Bronchial epithelial cell (primary cell): ENCODE measurements around the gene PAPSS1. TPM values are rescaled to one million over a fixed set of nuclear protein-coding genes. Genes with fewer than 3 reads are reported as not detected.

Source experiments
- DNase-seq: peaks from one replicate; pipeline ENCODE4 v3.0.0-alpha.2; 2010; ENCODE audit warnings: low read depth
- FAIRE-seq: peaks from 2 replicates; lab custom pipeline; 2011; peaks lifted over from hg19 to GRCh38; lab: Jason Lieb, UNC
- H3K27me3 ChIP-seq: 2 replicates; pipeline ENCODE4 v1.5.1; 2011; ENCODE audit warnings: low read length; ENCODE audit not compliant: control insufficient read depth, insufficient read depth
- H3K36me3 ChIP-seq: 2 replicates; pipeline ENCODE4 v1.5.1; 2011; ENCODE audit warnings: low read length; ENCODE audit not compliant: control insufficient read depth, insufficient read depth
- H3K4me3 ChIP-seq: 2 replicates; pipeline ENCODE4 v1.5.1; 2011; ENCODE audit warnings: mild to moderate bottlenecking, low read depth, low read length, control low read depth
- total RNA-seq: library from RNA; depleted of rRNA; stranded (reverse); fragments of >200 nt; gene quantifications from 2 replicates; pipeline ENCODE4 v1.2.1, GENCODE V29; 2014
- TF ChIP-seq, protein P1 (sequence below): IDR thresholded peaks from 2 replicates; pipeline ENCODE4 v1.5.1; 2011; ENCODE audit warnings: mild to moderate bottlenecking, moderate library complexity, low read length, control low read depth, inconsistent platforms; ENCODE audit not compliant: insufficient read depth, severe bottlenecking

Gene PAPSS1
- total RNA-seq, 1 donor from 2014 or later, result 55.8 TPM

DNA sequence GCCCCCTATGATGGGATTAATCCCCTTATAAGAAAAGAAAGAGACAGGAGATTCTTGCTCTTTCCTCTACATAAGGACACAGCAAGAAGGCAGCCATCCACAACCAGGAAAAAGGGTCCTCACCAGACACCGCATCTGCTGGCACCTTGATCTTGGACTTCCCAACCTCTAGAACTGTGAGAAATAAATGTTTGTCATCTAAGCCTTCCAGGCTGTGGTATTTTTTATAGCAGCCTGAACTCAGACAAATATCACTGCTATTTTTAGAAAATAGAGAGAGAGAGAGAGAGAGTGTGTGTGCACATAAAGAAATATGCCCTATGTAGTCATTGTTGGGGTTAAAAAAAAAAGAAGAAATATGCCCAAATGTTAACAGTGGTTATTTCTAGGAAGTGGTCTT is 104.2 kb downstream of the PAPSS1 start:
- no peak overlapping the region for H3K4me3 ChIP-seq
- FAIRE-seq (no peak), DNase-seq (no peak)
- no peaks in the 10 kb centered on the region for H3K27me3 ChIP-seq
- H3K36me3 ChIP-seq, result peaks cover 1% of the 10 kb centered on the region
- TF ChIP-seq, protein P1, sequence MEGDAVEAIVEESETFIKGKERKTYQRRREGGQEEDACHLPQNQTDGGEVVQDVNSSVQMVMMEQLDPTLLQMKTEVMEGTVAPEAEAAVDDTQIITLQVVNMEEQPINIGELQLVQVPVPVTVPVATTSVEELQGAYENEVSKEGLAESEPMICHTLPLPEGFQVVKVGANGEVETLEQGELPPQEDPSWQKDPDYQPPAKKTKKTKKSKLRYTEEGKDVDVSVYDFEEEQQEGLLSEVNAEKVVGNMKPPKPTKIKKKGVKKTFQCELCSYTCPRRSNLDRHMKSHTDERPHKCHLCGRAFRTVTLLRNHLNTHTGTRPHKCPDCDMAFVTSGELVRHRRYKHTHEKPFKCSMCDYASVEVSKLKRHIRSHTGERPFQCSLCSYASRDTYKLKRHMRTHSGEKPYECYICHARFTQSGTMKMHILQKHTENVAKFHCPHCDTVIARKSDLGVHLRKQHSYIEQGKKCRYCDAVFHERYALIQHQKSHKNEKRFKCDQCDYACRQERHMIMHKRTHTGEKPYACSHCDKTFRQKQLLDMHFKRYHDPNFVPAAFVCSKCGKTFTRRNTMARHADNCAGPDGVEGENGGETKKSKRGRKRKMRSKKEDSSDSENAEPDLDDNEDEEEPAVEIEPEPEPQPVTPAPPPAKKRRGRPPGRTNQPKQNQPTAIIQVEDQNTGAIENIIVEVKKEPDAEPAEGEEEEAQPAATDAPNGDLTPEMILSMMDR, result no peak

DNA sequence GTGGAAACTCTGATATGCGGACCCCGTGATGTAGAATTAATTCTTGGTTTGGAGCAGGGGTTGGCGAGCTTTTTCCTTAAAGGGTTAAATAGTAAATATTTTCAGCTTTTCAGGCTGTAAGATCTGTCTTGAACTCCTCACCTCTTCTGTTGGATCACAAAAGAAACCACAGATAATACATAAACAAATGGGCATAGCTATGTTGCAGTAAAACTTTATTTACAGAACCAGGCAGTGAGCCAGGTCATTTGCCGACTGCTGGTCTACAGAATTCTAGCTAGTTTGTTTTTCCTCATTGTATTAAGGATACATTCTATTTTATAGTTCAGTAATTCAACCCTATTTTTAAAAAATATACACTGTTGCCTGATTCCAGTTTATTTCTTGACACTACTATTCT is 116.6 kb downstream of the PAPSS1 start:
- Histone ChIP-seq H3K36me3 (no peaks in the 10 kb centered on the region), H3K27me3 (no peaks in the 10 kb centered on the region), H3K4me3 (no peak overlapping the region)
- TF ChIP-seq, protein P1, result no peak
- DNase-seq, result no peak
- no peak for FAIRE-seq

DNA sequence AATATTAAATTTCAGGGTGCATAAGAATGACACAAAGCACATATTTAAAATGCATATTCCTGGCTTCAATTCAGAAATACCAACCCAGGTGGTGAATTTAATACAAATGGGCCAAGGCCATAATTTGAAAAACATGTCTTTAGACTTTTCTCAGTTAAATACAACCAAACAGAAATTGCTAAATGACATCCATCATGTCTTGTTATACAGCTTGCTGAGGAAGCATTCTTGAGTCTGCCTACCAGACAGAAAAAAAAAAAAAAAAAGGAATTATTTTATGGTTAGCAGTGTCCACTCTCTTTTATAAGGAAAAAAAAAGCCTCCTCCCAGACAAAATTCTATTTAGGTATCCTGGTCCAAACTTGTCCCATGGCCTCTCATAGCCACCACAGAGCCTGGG is 119.1 kb downstream of the PAPSS1 start:
- TF ChIP-seq, protein P1, result no peak
- Histone ChIP-seq H3K36me3 (no peaks in the 10 kb centered on the region), H3K27me3 (no peaks in the 10 kb centered on the region), H3K4me3 (no peak overlapping the region)
- no peak for DNase-seq
- FAIRE-seq, result no peak

DNA sequence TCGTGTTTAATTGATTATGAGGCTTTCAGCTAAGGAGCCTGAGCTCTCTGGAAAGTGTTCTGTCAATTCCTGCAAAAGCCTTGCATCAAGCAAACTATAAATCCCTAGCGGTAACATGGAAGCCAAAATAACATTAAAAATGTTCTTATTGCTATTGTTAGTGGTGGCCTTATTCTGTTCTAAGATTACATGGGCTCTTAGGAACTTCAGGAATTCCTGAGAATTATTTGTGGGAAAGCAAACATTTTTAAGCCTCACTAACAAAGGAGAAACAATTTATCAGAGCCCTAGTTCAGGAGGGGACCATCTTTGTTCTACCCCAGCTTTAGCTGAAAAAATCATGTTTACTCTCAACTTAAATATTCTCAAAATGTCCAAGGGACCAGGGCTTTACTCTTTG is 119.6 kb downstream of the PAPSS1 start:
- H3K4me3 ChIP-seq, result no peak overlapping the region
- no peak for DNase-seq
- H3K36me3 ChIP-seq, result no peaks in the 10 kb centered on the region
- no peaks in the 10 kb centered on the region for H3K27me3 ChIP-seq
- FAIRE-seq, result no peak
- TF ChIP-seq, protein P1, result no peak

DNA sequence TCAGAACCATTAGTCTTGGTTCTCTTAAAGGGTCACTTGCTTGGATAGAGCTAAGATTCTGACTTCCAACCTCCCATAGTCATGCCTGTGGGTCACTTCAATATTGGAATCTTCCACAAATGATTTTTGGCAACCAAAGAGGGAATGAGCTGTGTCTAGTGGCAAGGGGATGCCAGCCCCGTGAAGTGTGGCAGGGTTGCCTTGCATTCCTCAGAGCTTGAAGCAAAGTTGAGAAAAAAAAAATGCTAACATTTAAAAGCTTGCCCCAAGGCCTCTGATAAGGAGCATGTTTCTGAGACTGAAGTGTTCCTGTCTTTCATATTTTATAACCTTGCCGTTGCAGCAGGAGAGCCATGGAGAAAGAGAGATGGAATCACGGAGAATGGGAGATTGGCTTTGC is 120.2 kb downstream of the PAPSS1 start:
- DNase-seq (no peak), FAIRE-seq (no peak)
- H3K27me3 ChIP-seq, result no peaks in the 10 kb centered on the region
- TF ChIP-seq, protein P1, result no peak
- no peak overlapping the region for H3K4me3 ChIP-seq
- H3K36me3 ChIP-seq, result no peaks in the 10 kb centered on the region

DNA sequence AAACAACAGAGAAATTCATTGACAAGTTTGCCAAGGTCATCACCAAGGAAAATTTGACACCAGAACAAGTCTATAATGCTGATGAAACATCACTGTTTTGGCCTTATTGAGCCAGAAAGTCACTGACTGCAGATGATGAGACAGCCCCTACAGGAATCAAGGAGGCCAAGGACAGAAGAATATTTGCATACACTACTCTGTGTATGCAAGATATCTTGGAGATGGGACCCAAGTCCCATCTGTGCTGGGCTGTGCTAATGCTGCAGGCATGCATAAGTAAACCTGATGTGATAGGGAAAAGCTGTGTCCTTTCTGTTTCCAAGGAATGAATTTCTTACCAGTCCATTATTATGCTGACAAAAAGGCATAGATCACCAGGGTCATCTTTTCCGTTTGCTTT is 126.8 kb downstream of the PAPSS1 start:
- no peaks in the 10 kb centered on the region for H3K27me3 ChIP-seq
- no peak overlapping the region for H3K4me3 ChIP-seq
- DNase-seq (no peak), FAIRE-seq (no peak)
- no peaks in the 10 kb centered on the region for H3K36me3 ChIP-seq
- TF ChIP-seq, protein P1, result no peak
